WTC11 (cell line): ENCODE measurements around the gene RNF145. TPM values are rescaled to one million over a fixed set of nuclear protein-coding genes. Genes with fewer than 3 reads are reported as not detected.

ENCODE experiments used
- ATAC-seq: fragments of 200-7000 bp; cut with Tn5 transposase; 2 replicates; pipeline ENCODE4 v1.10.0; 2021; ENCODE audit warnings: mild to moderate bottlenecking, moderate library complexity
- CTCF ChIA-PET: fragments of 300-600 bp; sonication (Branson Sonifier 250); formaldehyde crosslinking; loops from one replicate; lab custom pipeline; 2021; ENCODE audit warnings: antibody characterized with exemption; lab: Charles Lee
- POLR2A ChIA-PET: fragments of 350-600 bp; sonication (Branson Sonifier 250); formaldehyde crosslinking; loops from one replicate; lab custom pipeline; 2021; ENCODE audit warnings: antibody characterized with exemption; lab: Charles Lee
- DNase-seq: peaks from one replicate; pipeline ENCODE4 v3.0.0; 2021; ENCODE audit warnings: low spot score
- H3K27ac Mint-ChIP-seq: 2 replicates; pipeline ENCODE4 v1.8.0; 2021; ENCODE audit warnings: mixed read lengths
- H3K27me3 Mint-ChIP-seq: 2 replicates; pipeline ENCODE4 v1.8.0; 2021; ENCODE audit warnings: low read depth, mild to moderate bottlenecking, moderate library complexity, mixed read lengths
- H3K36me3 Mint-ChIP-seq: 2 replicates; pipeline ENCODE4 v1.8.0; 2021; ENCODE audit warnings: mixed read lengths
- H3K4me1 Mint-ChIP-seq: 2 replicates; pipeline ENCODE4 v1.8.0; 2022; ENCODE audit warnings: mixed read lengths
- H3K4me3 Mint-ChIP-seq: 2 replicates; pipeline ENCODE4 v1.8.0; 2021; ENCODE audit warnings: mild to moderate bottlenecking, moderate library complexity, mixed read lengths
- H3K9me3 Mint-ChIP-seq: 2 replicates; pipeline ENCODE4 v1.8.0; 2021; ENCODE audit warnings: mixed read lengths
- ARID4B ChIP-seq: sonication (generic); formaldehyde crosslinking; IDR thresholded peaks from 2 replicates; pipeline ENCODE4 v1.8.0; 2023; ENCODE audit warnings: missing genetic modification reagents, mild to moderate bottlenecking, borderline replicate concordance
- ATF2 ChIP-seq: sonication (generic); formaldehyde crosslinking; IDR thresholded peaks from 2 replicates; pipeline ENCODE4 v1.8.1; 2022; ENCODE audit warnings: low read depth, missing genetic modification reagents, borderline replicate concordance
- ATF6 ChIP-seq: sonication (generic); formaldehyde crosslinking; IDR thresholded peaks from 2 replicates; pipeline ENCODE4 v1.8.1; 2023; ENCODE audit warnings: mild to moderate bottlenecking, missing genetic modification reagents
- HMGA2 ChIP-seq: fragments of 250-450 bp; sonication (Bioruptor Pico); IDR thresholded peaks from 2 replicates; pipeline ENCODE4 v1.4.0; 2021; ENCODE audit warnings: mild to moderate bottlenecking, moderate library complexity
- IRF2 ChIP-seq: sonication (generic); formaldehyde crosslinking; IDR thresholded peaks from 2 replicates; pipeline ENCODE4 v1.8.0; 2022; ENCODE audit warnings: low read depth, missing genetic modification reagents, borderline replicate concordance
- JAZF1 ChIP-seq: fragments of 250-450 bp; sonication (Bioruptor Pico); IDR thresholded peaks from 2 replicates; pipeline ENCODE4 v1.9.0; 2021; ENCODE audit warnings: moderate library complexity, mild to moderate bottlenecking, inconsistent platforms
- MYBL2 ChIP-seq: sonication (generic); formaldehyde crosslinking; IDR thresholded peaks from 2 replicates; pipeline ENCODE4 v1.8.1; 2023; ENCODE audit warnings: mild to moderate bottlenecking, moderate library complexity, missing genetic modification reagents
- NR3C1 ChIP-seq: sonication (generic); formaldehyde crosslinking; conservative IDR thresholded peaks from 2 replicates; pipeline ENCODE4 v1.8.1; 2023; ENCODE audit warnings: low read depth, mild to moderate bottlenecking, missing genetic modification reagents
- TEAD4 ChIP-seq: sonication (generic); formaldehyde crosslinking; IDR thresholded peaks from 2 replicates; pipeline ENCODE4 v1.8.0; 2022; ENCODE audit warnings: mild to moderate bottlenecking, missing genetic modification reagents
- ZNF138 ChIP-seq: sonication (generic); formaldehyde crosslinking; conservative IDR thresholded peaks from 2 replicates; pipeline ENCODE4 v1.8.1; 2022; ENCODE audit warnings: mild to moderate bottlenecking, moderate library complexity, missing genetic modification reagents
- ZNF263 ChIP-seq: sonication (generic); formaldehyde crosslinking; IDR thresholded peaks from 2 replicates; pipeline ENCODE4 v1.8.1; 2022; ENCODE audit warnings: low read depth, mild to moderate bottlenecking, moderate library complexity, missing genetic modification reagents
- ZNF512 ChIP-seq: sonication (generic); formaldehyde crosslinking; IDR thresholded peaks from 2 replicates; pipeline ENCODE4 v1.8.1; 2022; ENCODE audit warnings: missing genetic modification reagents, borderline replicate concordance
- ZNF532 ChIP-seq: fragments of 250-450 bp; sonication (Bioruptor Pico); IDR thresholded peaks from 2 replicates; pipeline ENCODE4 v1.9.0; 2021; ENCODE audit warnings: mild to moderate bottlenecking, borderline replicate concordance
- total RNA-seq: library from RNA; stranded (reverse); gene quantifications from 3 replicates; pipeline ENCODE4 v1.2.3, GENCODE V29; 2021

RNF145 gene
- total RNA-seq, 1 experiment from 2014 or later = 76.8 TPM

GRCh38 chr5:159195775-159196174 lies 13.6 kb downstream of the RNF145 start:
- ATAC-seq (no peak), DNase-seq (no peak)
- H3K36me3 Mint-ChIP-seq = peaks cover 33% of the 10 kb centered on the region
- TF ChIP-seq ZNF263 (CRISPR knock-in tag) (no peak), MYBL2 (CRISPR knock-in tag) (no peak), ZNF512 (no peak), TEAD4 (CRISPR knock-in tag) (no peak), ARID4B (CRISPR knock-in tag) (no peak), ZNF532 (CRISPR knock-in tag) (no peak), IRF2 (no peak), JAZF1 (no peak), HMGA2 (no peak), ZNF138 (no peak), NR3C1 (no peak), ATF6 (CRISPR knock-in tag) (no peak), ATF2 (CRISPR knock-in tag) (no peak)
- no peak overlapping the region for H3K27ac Mint-ChIP-seq
- no peak overlapping the region for H3K4me3 Mint-ChIP-seq
- H3K9me3 Mint-ChIP-seq = no peaks in the 10 kb centered on the region
- H3K4me1 Mint-ChIP-seq = peaks cover 7% of the 10 kb centered on the region; the same call in 1 of the 2 replicates
- H3K27me3 Mint-ChIP-seq = no peaks in the 10 kb centered on the region
- POLR2A ChIA-PET = no interaction called here
- CTCF ChIA-PET = no interaction called here
